NOMO-1 treated with dmso at 0.1 percent for 144 hours (cell line): ENCODE data around the gene ELAVL2.

ENCODE experiments used
- DNase-seq: peaks from one replicate; lab custom pipeline; 2025; ENCODE audit not compliant: unreplicated experiment; lab: John Stamatoyannopoulos, UW

The ELAVL2 gene

GRCh38 chr9:23663946-23664345 lies 162.1 kb downstream of the ELAVL2 start:
- no peak for DNase-seq

DNA sequence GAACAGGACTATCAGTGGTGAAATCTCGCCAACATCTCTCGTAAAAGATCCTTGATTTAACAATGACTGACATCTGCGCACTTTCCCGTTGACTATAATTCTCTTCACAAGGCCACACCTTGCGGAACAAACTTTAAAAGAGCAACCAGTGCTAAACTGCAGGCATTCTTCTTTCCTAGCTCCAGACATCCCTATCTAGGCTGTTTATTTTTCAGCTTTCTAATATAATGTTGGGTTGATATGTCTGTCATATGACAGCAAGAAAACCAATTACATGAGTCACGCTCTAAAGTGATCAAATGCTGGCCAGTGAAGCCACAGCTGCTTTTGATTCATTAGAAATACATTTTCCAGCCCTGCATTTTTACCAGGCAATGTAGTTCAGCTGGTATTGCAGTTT lies 162.5 kb downstream of the ELAVL2 start:
- no peak for DNase-seq

GRCh38 chr9:23663125-23663524 lies 162.9 kb downstream of the ELAVL2 start:
- no peak for DNase-seq

DNA sequence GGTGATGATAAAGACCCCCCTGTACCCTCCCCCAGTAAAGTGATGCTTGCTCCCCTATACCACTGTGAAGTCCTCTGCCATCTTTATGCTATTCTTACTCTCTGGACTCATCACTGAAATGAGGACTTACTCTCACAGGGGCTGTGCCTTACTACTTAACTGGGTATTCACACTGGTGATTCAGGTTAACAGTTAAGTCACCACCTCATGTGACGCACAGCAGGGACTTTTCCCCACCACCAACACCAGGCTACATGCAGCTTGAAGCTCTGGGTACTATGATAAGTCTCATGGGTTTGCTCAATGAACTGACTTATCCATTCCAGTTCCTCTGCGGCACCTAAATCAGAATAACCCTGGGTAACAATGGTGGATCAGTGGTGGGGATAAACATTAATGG lies 163.7 kb downstream of the ELAVL2 start:
- no peak for DNase-seq

GRCh38 chr9:23659346-23660006 lies 166.6 kb downstream of the ELAVL2 start:
- DNase-seq, result no peak

- DNase-seq, result no peak
Observed at GRCh38 chr9:23658376-23659258, 167.4 kb downstream of the ELAVL2 start.

- no peak for DNase-seq
Observed at GRCh38 chr9:23651051-23651450, 175.0 kb downstream of the ELAVL2 start.

GRCh38 chr9:23648651-23649050 lies 177.4 kb downstream of the ELAVL2 start:
- DNase-seq, result no peak

DNA sequence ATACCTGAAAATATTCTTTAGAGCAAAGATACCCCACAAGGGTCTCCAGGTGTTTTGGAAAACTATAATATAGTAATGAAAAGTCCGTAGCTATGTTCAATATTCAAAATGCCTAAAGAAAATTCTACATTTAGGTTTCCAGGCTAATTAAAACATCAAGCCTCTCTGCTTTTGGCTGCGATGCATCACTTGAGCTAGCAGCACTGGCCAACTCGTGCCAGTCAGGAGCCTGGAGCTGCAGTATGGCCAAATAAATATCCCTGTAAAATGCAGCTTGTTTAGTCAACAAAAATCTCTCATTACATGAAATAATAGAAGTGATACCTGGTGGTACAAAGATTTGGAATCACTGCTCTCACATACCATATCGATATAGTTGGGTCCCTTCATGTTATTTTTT lies 181.1 kb downstream of the ELAVL2 start:
- no peak for DNase-seq

GRCh38 chr9:23644326-23644725 lies 181.7 kb downstream of the ELAVL2 start:
- DNase-seq, result no peak

DNA sequence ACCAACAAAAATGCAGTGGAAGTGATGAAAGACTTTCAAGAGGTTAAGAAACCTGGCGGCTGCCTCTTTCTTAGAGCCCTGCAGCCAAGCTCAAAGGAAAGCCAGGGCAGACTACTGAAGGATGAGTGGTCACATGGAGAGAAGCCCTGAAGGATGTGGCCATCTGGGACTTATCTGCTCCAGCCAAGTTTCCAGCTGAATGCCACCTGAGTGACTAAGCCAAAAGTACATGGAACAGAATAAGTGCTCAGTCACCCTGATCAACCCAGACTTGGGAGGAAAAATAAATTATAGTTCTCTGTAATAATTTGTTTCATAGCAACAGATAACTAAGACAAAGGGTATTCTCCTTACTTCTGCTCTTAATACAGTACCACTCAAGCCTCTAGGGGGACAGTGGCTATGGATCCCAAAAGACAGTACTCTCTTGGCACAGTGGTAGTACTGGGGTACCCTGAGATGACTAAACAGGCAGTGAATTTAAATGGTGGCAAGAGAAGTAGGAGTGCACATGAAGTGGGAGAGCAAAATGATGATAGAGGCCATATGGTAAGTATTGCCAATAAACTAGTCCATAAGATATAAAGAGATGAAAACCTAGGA lies 182.3 kb downstream of the ELAVL2 start:
- DNase-seq, result no peak
